Parathyroid adenoma (tissue), 2 donors: ENCODE results near the gene QRFP.

Experiments used
- H2AFZ ChIP-seq: fragments of 300-600 bp; sonication (generic); one replicate; pipeline ENCODE4 v1.7.0; 2017; ENCODE audit warnings: antibody characterized with exemption, mild to moderate bottlenecking
- H3K27ac ChIP-seq: fragments of 300-600 bp; sonication (generic); one replicate; pipeline ENCODE4 v1.7.0; 2017
- H3K27me3 ChIP-seq: fragments of 300-600 bp; sonication (generic); one replicate; pipeline ENCODE4 v1.7.0; 2017; ENCODE audit warnings: low read length; ENCODE audit not compliant: control insufficient read depth, insufficient read depth
- H3K36me3 ChIP-seq: fragments of 300-600 bp; sonication (generic); one replicate; pipeline ENCODE4 v1.7.0; 2017; ENCODE audit warnings: low read length; ENCODE audit not compliant: control insufficient read depth, insufficient read depth
- H3K4me1 ChIP-seq: fragments of 300-600 bp; sonication (generic); one replicate; pipeline ENCODE4 v1.7.0; 2017; ENCODE audit warnings: control low read depth
- H3K4me2 ChIP-seq: fragments of 300-600 bp; sonication (generic); one replicate; pipeline ENCODE4 v1.7.0; 2017; ENCODE audit warnings: low read length
- H3K4me3 ChIP-seq: fragments of 300-600 bp; sonication (generic); one replicate; pipeline ENCODE4 v1.7.0; 2017; ENCODE audit warnings: low read depth, low read length
- H3K79me2 ChIP-seq: fragments of 300-600 bp; sonication (generic); one replicate; pipeline ENCODE4 v1.7.0; 2017; ENCODE audit warnings: control low read depth
- H3K9ac ChIP-seq: fragments of 300-600 bp; sonication (generic); one replicate; pipeline ENCODE4 v1.7.0; 2017; ENCODE audit warnings: mild to moderate bottlenecking
- H3K9me3 ChIP-seq: fragments of 300-600 bp; sonication (generic); one replicate; pipeline ENCODE4 v1.7.0; 2017; ENCODE audit warnings: low read length; ENCODE audit not compliant: control insufficient read depth
- TF ChIP-seq, protein P1 (sequence below): fragments of 300-600 bp; sonication (generic); IDR thresholded peaks from one replicate; pipeline ENCODE4 v1.7.0; 2017; ENCODE audit warnings: antibody characterized with exemption, mild to moderate bottlenecking
- donor health status: primary hyperparathyroidism.

Gene QRFP

DNA sequence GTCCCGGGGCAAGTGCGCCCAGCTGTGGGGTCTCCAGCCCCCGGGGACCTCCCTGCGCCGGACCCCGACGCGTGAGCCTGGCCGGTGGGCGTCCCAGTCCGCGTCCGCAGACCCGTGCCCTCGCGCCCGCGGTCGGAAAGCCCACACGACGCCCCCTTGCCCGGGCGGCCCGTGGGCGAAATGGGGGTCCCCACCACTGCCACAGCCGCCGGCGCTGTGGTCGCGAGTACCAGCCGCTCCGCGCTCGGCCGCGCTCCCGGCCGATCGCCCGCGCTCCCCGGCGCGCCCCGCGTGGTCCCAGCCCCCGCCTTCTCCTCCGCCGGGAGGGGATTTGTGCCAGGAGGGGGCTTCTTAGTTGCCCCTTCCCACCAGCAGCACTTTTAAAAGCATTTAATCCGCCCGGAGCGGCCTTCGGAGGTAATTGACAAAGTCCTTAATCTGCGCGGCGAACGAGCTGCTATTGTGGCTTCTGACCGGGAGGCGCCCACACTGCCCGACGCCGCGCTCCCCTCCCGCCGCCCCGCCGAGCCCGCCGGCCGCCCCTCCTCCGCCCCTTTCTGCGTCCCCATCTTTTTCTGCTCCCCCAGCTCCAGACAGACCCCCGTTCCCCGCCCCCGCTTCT lies 42.9 kb upstream of the QRFP start:
- no peaks in the 10 kb centered on the region for H3K9me3 ChIP-seq
- TF ChIP-seq, protein P1, sequence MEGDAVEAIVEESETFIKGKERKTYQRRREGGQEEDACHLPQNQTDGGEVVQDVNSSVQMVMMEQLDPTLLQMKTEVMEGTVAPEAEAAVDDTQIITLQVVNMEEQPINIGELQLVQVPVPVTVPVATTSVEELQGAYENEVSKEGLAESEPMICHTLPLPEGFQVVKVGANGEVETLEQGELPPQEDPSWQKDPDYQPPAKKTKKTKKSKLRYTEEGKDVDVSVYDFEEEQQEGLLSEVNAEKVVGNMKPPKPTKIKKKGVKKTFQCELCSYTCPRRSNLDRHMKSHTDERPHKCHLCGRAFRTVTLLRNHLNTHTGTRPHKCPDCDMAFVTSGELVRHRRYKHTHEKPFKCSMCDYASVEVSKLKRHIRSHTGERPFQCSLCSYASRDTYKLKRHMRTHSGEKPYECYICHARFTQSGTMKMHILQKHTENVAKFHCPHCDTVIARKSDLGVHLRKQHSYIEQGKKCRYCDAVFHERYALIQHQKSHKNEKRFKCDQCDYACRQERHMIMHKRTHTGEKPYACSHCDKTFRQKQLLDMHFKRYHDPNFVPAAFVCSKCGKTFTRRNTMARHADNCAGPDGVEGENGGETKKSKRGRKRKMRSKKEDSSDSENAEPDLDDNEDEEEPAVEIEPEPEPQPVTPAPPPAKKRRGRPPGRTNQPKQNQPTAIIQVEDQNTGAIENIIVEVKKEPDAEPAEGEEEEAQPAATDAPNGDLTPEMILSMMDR: no peak
- peak overlapping the region; percentile 49 for H3K27ac ChIP-seq
- peak overlapping the region; percentile 78 for H3K4me3 ChIP-seq
- peak overlapping the region; percentile 86 for H3K4me2 ChIP-seq
- no peaks in the 10 kb centered on the region for H3K36me3 ChIP-seq
- H3K4me1 ChIP-seq: no peaks in the 10 kb centered on the region
- no peaks in the 10 kb centered on the region for H3K27me3 ChIP-seq
- no peak overlapping the region for H3K9ac ChIP-seq
- no peaks in the 10 kb centered on the region for H3K79me2 ChIP-seq
- H2AFZ ChIP-seq: peak overlapping the region; percentile 81

DNA sequence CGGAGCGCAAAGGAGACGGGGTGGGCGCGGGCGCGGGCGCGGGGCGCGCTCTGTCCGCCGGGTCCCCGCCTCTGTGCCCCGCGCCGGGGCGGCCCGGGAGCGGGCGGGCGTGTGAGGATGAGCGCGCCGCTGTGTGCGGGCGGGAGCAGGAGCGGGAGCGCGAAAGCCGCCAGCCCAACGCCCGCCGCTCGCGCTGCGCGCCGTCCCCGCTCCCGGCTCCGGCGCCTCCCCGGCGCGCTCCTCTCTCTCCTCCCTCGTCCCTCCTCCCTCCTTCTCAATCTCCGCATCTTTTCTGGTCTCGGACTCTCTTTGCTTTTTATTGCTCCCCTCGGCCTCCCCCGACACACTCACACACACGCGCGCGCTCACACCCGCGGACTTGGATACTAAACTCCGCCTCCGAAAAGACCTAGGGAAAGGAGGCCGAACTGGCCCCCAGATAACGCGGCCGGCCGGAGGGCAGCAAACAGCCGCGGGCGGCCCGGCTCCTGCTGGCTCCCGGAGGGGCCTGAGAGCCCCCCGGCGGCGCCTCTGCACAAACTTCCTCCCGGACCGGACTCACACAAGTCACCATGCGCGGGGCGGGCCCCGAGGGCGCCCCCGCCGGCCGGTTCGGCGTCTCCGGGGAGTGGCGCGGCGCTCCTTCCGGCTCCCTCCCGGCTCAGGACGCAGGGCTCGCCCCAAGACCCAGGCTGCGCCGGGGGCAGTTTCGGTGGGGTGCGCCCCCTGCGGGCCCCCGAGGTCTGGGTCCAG lies 42.2 kb upstream of the QRFP start, which contains the start of gene FIBCD1:
Gene FIBCD1 (minus strand): TSS at position 596 of the 753 bp plus-strand sequence. CDS start 640 bp downstream, outside the sequence.
- Histone ChIP-seq H3K27me3 (no peaks in the 10 kb centered on the region), H3K27ac (peak within 1 kb of the TSS; percentile 49), H3K79me2 (no peaks in the 10 kb centered on the region), H3K4me1 (no peaks in the 10 kb centered on the region), H3K4me3 (peak within 1 kb of the TSS; percentile 78), H3K9ac (no peak within 1 kb of the TSS), H3K4me2 (peak within 1 kb of the TSS; percentile 86), H2AFZ (peak within 1 kb of the TSS; percentile 81), H3K9me3 (no peaks in the 10 kb centered on the region), H3K36me3 (no peaks in the 10 kb centered on the region)
- TF ChIP-seq, protein P1: peak; percentile 40

- H2AFZ ChIP-seq: no peak overlapping the region
- TF ChIP-seq, protein P1: no peak
- no peaks in the 10 kb centered on the region for H3K27me3 ChIP-seq
- H3K4me2 ChIP-seq: peak overlapping the region; percentile 78
- no peaks in the 10 kb centered on the region for H3K9me3 ChIP-seq
- no peak overlapping the region for H3K9ac ChIP-seq
- H3K4me1 ChIP-seq: no peaks in the 10 kb centered on the region
- no peaks in the 10 kb centered on the region for H3K79me2 ChIP-seq
- H3K36me3 ChIP-seq: no peaks in the 10 kb centered on the region
- H3K27ac ChIP-seq: no peak overlapping the region
- peak overlapping the region; percentile 34 for H3K4me3 ChIP-seq
Measured at GRCh38 chr9:130938184-130938651, 41.6 kb upstream of the QRFP start.

DNA sequence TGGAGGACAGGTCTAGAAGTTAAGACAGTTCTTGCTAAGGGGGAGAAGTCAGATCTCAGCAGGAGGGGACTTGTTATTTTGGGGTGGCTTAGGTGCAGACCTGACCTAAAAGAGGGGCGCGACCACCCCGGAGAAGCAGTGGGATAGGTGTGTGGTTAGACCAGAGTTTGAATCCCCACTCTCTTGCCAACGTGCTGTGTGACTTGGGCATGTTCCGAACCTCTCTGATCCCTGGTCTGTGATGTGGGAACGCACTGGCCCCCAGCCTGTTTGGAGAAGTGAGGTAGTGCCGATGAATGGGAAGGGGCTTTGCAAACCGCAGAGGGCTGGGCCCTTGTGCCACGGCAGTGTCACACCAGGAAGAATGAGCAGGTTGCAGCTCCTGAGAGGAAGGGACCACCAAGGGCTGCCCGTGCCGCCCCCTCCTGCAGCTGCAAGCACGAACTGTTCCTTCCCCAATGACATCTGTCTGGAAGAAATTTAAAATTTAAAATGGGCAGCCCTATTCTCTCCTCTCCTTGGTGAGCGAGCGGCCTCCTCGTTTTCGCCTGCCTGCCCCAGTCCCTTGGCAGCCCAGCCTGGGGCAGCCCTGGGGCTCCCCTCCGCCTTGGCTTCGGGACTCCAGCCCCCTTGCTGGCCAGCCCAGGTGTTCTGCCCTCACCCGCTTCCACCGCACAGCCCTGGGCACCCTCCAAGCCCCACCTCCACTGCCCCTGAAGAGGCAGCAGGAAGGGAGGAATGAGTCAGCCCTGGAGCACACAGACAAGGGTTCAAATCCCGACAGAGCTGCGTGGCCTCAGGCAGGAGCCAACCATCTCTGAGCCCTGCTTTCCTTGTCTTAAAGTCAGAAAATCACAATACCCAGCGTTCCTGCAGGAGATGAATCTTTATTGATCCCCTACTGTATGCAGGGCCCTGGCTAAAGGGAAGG lies 40.8 kb upstream of the QRFP start:
- H3K4me3 ChIP-seq: no peak overlapping the region

More for the DNA sequence above, 40.8 kb upstream of the QRFP start:
- Histone ChIP-seq H3K27me3 (no peaks in the 10 kb centered on the region), H3K4me1 (no peaks in the 10 kb centered on the region), H3K27ac (no peak overlapping the region), H3K9me3 (no peaks in the 10 kb centered on the region), H2AFZ (no peak overlapping the region), H3K9ac (no peak overlapping the region), H3K4me2 (peak overlapping the region; percentile 78), H3K36me3 (no peaks in the 10 kb centered on the region), H3K79me2 (no peaks in the 10 kb centered on the region)
- TF ChIP-seq, protein P1: no peak
